A673 (cell line): ENCODE measurements around the gene DHRS11. TPM values are rescaled to one million over a fixed set of nuclear protein-coding genes. Genes with fewer than 3 reads are reported as not detected.

Experiments used
- BruUV-seq: library from RNA; stranded (reverse); fragments of 400-500 nt; replicated peaks from 2 replicates; lab custom pipeline; 2021; lab: Mats Ljungman, UMichigan
- CTCF ChIA-PET: fragments of 300-600 bp; sonication (Branson Sonifier 250); formaldehyde crosslinking; loops from one replicate; lab custom pipeline; 2022; ENCODE audit warnings: antibody characterized with exemption; lab: Charles Lee
- POLR2A ChIA-PET: fragments of 300-600 bp; sonication (Branson Sonifier 250); formaldehyde crosslinking; loops from one replicate; lab custom pipeline; 2022; ENCODE audit warnings: antibody characterized with exemption; ENCODE audit not compliant: low non-redundant PET; lab: Charles Lee
- DNase-seq: peaks from one replicate; pipeline ENCODE4 v3.0.0-alpha.2; 2015; ENCODE audit warnings: low spot score
- H3K27ac ChIP-seq: fragments of 200-600 bp; sonication (generic); 2 replicates; pipeline ENCODE4 v1.5.1; 2016; ENCODE audit warnings: mixed run types, low read depth, mild to moderate bottlenecking, mixed read lengths, antibody characterized with exemption, low read length; ENCODE audit not compliant: poor library complexity, severe bottlenecking
- H3K27me3 ChIP-seq: fragments of 200-600 bp; sonication (generic); replicated peaks from 2 replicates; pipeline ENCODE4 v1.6.1; 2017; ENCODE audit warnings: mixed run types, low read depth, mild to moderate bottlenecking, mixed read lengths, antibody characterized with exemption, low read length; ENCODE audit not compliant: insufficient read depth, poor library complexity
- H3K36me3 ChIP-seq: fragments of 200-600 bp; sonication (generic); 2 replicates; pipeline ENCODE4 v1.6.1; 2016; ENCODE audit warnings: mixed run types, mild to moderate bottlenecking, mixed read lengths, antibody characterized with exemption, low read length; ENCODE audit not compliant: insufficient read depth, poor library complexity, severe bottlenecking
- H3K4me1 ChIP-seq: fragments of 200-600 bp; sonication (generic); 2 replicates; pipeline ENCODE4 v1.6.1; 2017; ENCODE audit warnings: mixed run types, mild to moderate bottlenecking, mixed read lengths, antibody characterized with exemption, low read length; ENCODE audit not compliant: insufficient read depth, poor library complexity, severe bottlenecking
- H3K4me3 ChIP-seq: fragments of 200-600 bp; sonication (generic); 2 replicates; pipeline ENCODE4 v1.5.1; 2016; ENCODE audit warnings: low read depth, mixed run types, mild to moderate bottlenecking, mixed read lengths, low read length; ENCODE audit not compliant: poor library complexity, severe bottlenecking
- H3K9me3 ChIP-seq: fragments of 200-600 bp; sonication (generic); 2 replicates; pipeline ENCODE4 v1.6.1; 2016; ENCODE audit warnings: mixed run types, low read depth, mild to moderate bottlenecking, mixed read lengths, antibody characterized with exemption, low read length; ENCODE audit not compliant: poor library complexity, severe bottlenecking
- EZH2 ChIP-seq: fragments of 200-600 bp; sonication (generic); IDR thresholded peaks from 2 replicates; pipeline ENCODE4 v1.6.1; 2017; ENCODE audit warnings: borderline replicate concordance, low read depth, mild to moderate bottlenecking, mixed read lengths, antibody characterized with exemption, low read length; ENCODE audit not compliant: poor library complexity, severe bottlenecking
- intact Hi-C: fragments of 100-400 bp; cut with micrococcal nuclease; formaldehyde crosslinking; loops from one replicate; pipeline ENCODE4 v1.10.0; 2022; ENCODE audit not compliant: unreplicated experiment
- total RNA-seq: library from RNA; stranded (reverse); gene quantifications from 2 replicates; pipeline ENCODE4 v1.2.3, GENCODE V29; 2021
- TF ChIP-seq, protein P1 (sequence below): fragments of 300-800, 200-600 bp; sonication (generic); conservative IDR thresholded peaks from 2 replicates; pipeline ENCODE4 v1.5.1; 2017; ENCODE audit warnings: low read depth, mild to moderate bottlenecking, antibody characterized with exemption, low read length, moderate library complexity, mixed read lengths

DHRS11 gene
- total RNA-seq, 1 experiment from 2014 or later = 5.3 TPM

DNA sequence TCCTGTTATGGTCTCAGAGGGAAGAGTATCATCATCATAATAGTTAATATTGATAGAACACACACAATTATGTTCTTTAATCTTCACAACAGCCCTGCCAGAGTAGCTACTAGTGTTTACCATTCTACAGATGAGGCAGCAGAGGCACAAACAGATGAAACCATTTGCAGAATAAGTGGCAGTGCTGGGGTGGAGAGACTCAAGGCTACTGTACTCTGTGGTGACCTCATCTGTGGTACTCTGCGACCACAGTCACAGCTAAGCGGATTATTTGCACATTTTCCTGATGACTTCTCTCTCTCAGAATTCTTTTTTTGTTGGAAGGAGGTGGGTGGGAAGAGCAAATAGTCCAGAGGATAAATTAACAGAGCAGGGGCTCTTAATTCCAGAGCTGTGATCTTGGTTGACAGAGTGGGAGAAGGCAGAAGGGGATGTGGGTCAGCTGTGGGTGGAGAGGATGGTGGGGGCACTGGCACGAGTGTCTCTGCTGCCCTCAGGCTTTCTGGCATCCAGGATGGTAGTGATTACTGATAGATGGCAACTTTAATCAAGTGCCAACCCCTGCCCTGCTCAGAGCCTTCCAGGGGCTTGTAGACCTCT is 51.5 kb downstream of the DHRS11 start:
- Histone ChIP-seq H3K4me1 (no peaks in the 10 kb centered on the region), H3K4me3 (no peak overlapping the region), H3K27ac (no peak overlapping the region), H3K36me3 (no peaks in the 10 kb centered on the region), H3K27me3 (peaks cover 63% of the 10 kb centered on the region), H3K9me3 (no peaks in the 10 kb centered on the region)
- POLR2A ChIA-PET = no interaction called here
- CTCF ChIA-PET = no interaction called here
- no TSS peak for BruUV-seq
- TF ChIP-seq, protein P1, sequence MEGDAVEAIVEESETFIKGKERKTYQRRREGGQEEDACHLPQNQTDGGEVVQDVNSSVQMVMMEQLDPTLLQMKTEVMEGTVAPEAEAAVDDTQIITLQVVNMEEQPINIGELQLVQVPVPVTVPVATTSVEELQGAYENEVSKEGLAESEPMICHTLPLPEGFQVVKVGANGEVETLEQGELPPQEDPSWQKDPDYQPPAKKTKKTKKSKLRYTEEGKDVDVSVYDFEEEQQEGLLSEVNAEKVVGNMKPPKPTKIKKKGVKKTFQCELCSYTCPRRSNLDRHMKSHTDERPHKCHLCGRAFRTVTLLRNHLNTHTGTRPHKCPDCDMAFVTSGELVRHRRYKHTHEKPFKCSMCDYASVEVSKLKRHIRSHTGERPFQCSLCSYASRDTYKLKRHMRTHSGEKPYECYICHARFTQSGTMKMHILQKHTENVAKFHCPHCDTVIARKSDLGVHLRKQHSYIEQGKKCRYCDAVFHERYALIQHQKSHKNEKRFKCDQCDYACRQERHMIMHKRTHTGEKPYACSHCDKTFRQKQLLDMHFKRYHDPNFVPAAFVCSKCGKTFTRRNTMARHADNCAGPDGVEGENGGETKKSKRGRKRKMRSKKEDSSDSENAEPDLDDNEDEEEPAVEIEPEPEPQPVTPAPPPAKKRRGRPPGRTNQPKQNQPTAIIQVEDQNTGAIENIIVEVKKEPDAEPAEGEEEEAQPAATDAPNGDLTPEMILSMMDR = no peak
- no peak for TF ChIP-seq EZH2
- no peak for DNase-seq
- intact Hi-C loops = no loop called here

DNA sequence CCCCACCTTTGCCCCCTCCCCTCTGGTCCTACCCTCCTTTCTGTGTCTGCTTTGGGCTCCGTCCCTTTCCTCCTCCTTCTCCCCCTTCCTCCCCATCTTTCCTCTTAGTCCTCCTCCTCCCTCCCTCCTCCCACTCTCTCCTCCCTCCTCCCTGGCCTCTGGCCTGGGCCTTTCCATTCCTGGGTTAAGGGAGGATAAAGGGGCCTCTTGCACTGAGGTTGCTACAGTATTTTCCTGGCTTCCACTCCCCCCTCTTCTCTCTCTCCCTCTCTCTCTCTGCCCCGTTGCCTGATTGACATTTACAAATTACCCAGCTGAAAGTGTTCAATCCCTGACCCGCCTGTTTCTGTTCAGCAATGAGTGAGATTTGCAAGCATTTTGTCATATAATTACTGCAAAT is 53.7 kb downstream of the DHRS11 start:
- Histone ChIP-seq H3K27ac (no peak overlapping the region), H3K4me3 (no peak overlapping the region), H3K27me3 (peaks cover 48% of the 10 kb centered on the region), H3K4me1 (no peaks in the 10 kb centered on the region), H3K9me3 (no peaks in the 10 kb centered on the region), H3K36me3 (no peaks in the 10 kb centered on the region)
- ChIA-PET POLR2A (no interaction called here), CTCF (no interaction called here)
- DNase-seq = no peak
- no TSS peak for BruUV-seq
- intact Hi-C loops = no loop called here
- TF ChIP-seq EZH2 = no peak
- TF ChIP-seq, protein P1 = no peak

DNA sequence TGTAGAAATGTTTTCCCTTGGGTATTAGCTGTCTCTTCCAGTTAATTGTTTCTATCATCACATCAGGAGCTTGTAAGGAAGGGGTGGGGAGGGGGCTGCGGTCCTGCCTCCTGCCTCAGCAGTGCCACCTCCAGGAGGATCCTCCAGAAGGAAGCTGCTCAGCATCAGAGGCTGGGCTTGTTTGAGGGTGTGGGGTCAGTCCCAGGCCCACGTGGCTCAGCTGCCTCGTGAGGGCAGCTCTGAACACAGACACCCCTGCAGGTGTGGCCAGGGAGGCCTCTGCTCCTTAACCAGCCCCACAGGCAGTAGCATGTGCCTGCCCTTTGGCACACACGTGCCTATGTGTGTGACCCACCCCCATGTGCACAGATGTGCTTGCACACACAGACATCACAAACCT is 56.0 kb downstream of the DHRS11 start:
- no TSS peak for BruUV-seq
- H3K36me3 ChIP-seq = no peaks in the 10 kb centered on the region
- intact Hi-C loops = no loop called here
- TF ChIP-seq, protein P1 = no peak
- TF ChIP-seq EZH2 = no peak
- no peak for DNase-seq
- CTCF ChIA-PET = no interaction called here
- H3K9me3 ChIP-seq = no peaks in the 10 kb centered on the region
- H3K4me1 ChIP-seq = no peaks in the 10 kb centered on the region
- H3K4me3 ChIP-seq = no peak overlapping the region
- H3K27ac ChIP-seq = no peak overlapping the region
- POLR2A ChIA-PET = no interaction called here
- H3K27me3 ChIP-seq = peaks cover 25% of the 10 kb centered on the region
